GM20431 (cell line): ENCODE results near the gene SNUPN.
"Not testable (repeated sequence)": the region's sequence is repeated elsewhere in the genome, so short reads cannot be mapped to it uniquely, and the experiment has no call there.

Source experiments
- in situ Hi-C: fragments of 300-500 bp; cut with MseI, MboI; formaldehyde crosslinking; loops from one replicate; pipeline ENCODE4 v1.15.0; 2020; ENCODE audit warnings: low sequenced_read_pairs; ENCODE audit not compliant: unreplicated experiment

SNUPN gene

GRCh38 chr15:75639709-75640482 lies 14.4 kb upstream of the SNUPN start, which contains the start of gene IMP3:
Gene IMP3 (minus strand): TSS chr15:75640224. CDS start chr15:75640168, 56 bp downstream.
- in situ Hi-C loops: no loop called here

GRCh38 chr15:75639191-75639708 lies 13.7 kb upstream of the SNUPN start:
- in situ Hi-C loops: no loop called here

- in situ Hi-C loops: no loop called here
Measured at GRCh38 chr15:75637245-75638009, 11.9 kb upstream of the SNUPN start.

- in situ Hi-C loops: no loop called here
Measured at GRCh38 chr15:75636026-75636425, 10.5 kb upstream of the SNUPN start.

- in situ Hi-C loops: not testable (repeated sequence)
Measured at GRCh38 chr15:75633922-75634321, 8.4 kb upstream of the SNUPN start.

- in situ Hi-C loops: no loop called here
Measured at GRCh38 chr15:75631935-75632334, 6.4 kb upstream of the SNUPN start.

GRCh38 chr15:75622505-75622904 lies 3.0 kb downstream of the SNUPN start:
- in situ Hi-C loops: no loop called here

GRCh38 chr15:75620841-75621391 lies 4.6 kb downstream of the SNUPN start:
- in situ Hi-C loops: no loop called here

GRCh38 chr15:75620058-75620820 lies 5.3 kb downstream of the SNUPN start:
- in situ Hi-C loops: no loop called here

GRCh38 chr15:75616766-75617165 lies 8.8 kb downstream of the SNUPN start:
- in situ Hi-C loops: no loop called here

- in situ Hi-C loops: no loop called here
Measured at GRCh38 chr15:75606711-75607699, 18.5 kb downstream of the SNUPN start.

GRCh38 chr15:75606026-75606425 lies 19.5 kb downstream of the SNUPN start:
- in situ Hi-C loops: no loop called here

GRCh38 chr15:75599401-75599800 lies 26.1 kb downstream of the SNUPN start:
- in situ Hi-C loops: no loop called here

GRCh38 chr15:75598361-75598760 lies 27.2 kb downstream of the SNUPN start:
- in situ Hi-C loops: no loop called here

- in situ Hi-C loops: no loop called here
Measured at GRCh38 chr15:75597667-75598341, 27.7 kb downstream of the SNUPN start.

- in situ Hi-C loops: no loop called here
Measured at GRCh38 chr15:75596703-75597345, 28.7 kb downstream of the SNUPN start.

- in situ Hi-C loops: no loop called here
Measured at GRCh38 chr15:75594276-75594675, 31.2 kb downstream of the SNUPN start.
